HCT116 (cell line): ENCODE data around the gene DHRS9. TPM values are rescaled to one million over a fixed set of nuclear protein-coding genes. Genes with fewer than 3 reads are reported as not detected.
"Not testable (repeated sequence)": the region's sequence is repeated elsewhere in the genome, so short reads cannot be mapped to it uniquely, and the experiment has no call there.

ENCODE experiments used
- ATAC-seq: fragments of 200-7000 bp; cut with Tn5 transposase; 2 replicates; pipeline ENCODE4 v1.9.1; 2020; ENCODE audit warnings: mild to moderate bottlenecking, moderate library complexity
- BruUV-seq: library from RNA; stranded (reverse); fragments of 400-500 nt; replicated peaks from 2 replicates; lab custom pipeline; 2021; lab: Mats Ljungman, UMichigan
- CTCF ChIA-PET: fragments of 300-600 bp; sonication (Branson Sonifier 250); formaldehyde crosslinking; loops from one replicate; lab custom pipeline; 2021; ENCODE audit warnings: antibody characterized with exemption; lab: Charles Lee
- POLR2A ChIA-PET: fragments of 300-600, 350-600 bp; sonication (Branson Sonifier 250); formaldehyde crosslinking; loops from one replicate; lab custom pipeline; 2021; ENCODE audit warnings: antibody characterized with exemption; lab: Charles Lee
- RAD21 ChIA-PET, 2 experiments: fragments of 300-600 bp; sonication (Branson Sonifier 250); formaldehyde crosslinking; loops; one replicate each; lab custom pipeline; 2023; ENCODE audit warnings: low total read pairs in 2 of 2; ENCODE audit not compliant: uncharacterized antibody in 2 of 2, unreplicated experiment in 2 of 2, low non-redundant PET in 1 of 2; lab: Charles Lee
- DNase-seq: peaks from one replicate; pipeline ENCODE4 v3.0.0-alpha.2; 2010; ENCODE audit warnings: low read depth, low spot score
- H2AFZ ChIP-seq: fragments of 200-600 bp; shearing (Covaris generic), sonication (generic); 2 replicates; pipeline ENCODE4 v1.6.1; 2017; ENCODE audit warnings: low read depth, mixed run types, mixed read lengths, antibody characterized with exemption, low read length; ENCODE audit not compliant: poor library complexity, severe bottlenecking
- H3K27ac ChIP-seq: 2 replicates; pipeline ENCODE4 v1.5.1; 2012; ENCODE audit warnings: low read depth, low read length
- H3K27me3 ChIP-seq: fragments of 200-600 bp; sonication (generic); 2 replicates; pipeline ENCODE4 v1.6.1; 2016; ENCODE audit warnings: mixed run types, low read length, mixed read lengths; ENCODE audit not compliant: insufficient read depth
- H3K36me3 ChIP-seq, 2 experiments: fragments of 200-500 bp in 1 of 2; fragments of 200-600 bp in 1 of 2; sonication (Bioruptor generic) in 1 of 2; sonication (generic) in 1 of 2; 2 replicates each; pipeline versions ENCODE4 v1.5.1 to v1.6.1; 2014 to 2016; ENCODE audit warnings: low read length in 2 of 2, inconsistent platforms in 1 of 2, mixed read lengths in 1 of 2, mixed run types in 1 of 2; ENCODE audit not compliant: insufficient read depth in 2 of 2, control insufficient read depth in 1 of 2
- H3K4me1 ChIP-seq, 2 experiments: fragments of 200-600 bp in 1 of 2; sonication (generic) in 1 of 2; 2 replicates each; pipeline versions ENCODE4 v1.5.1 to v1.6.1; 2012 to 2017; ENCODE audit warnings: low read length in 2 of 2, inconsistent platforms in 1 of 2, mild to moderate bottlenecking in 1 of 2, mixed read lengths in 1 of 2, mixed run types in 1 of 2, moderate library complexity in 1 of 2; ENCODE audit not compliant: insufficient read depth in 2 of 2, control insufficient read depth in 1 of 2
- H3K4me2 ChIP-seq: fragments of 200-600 bp; sonication (generic); 2 replicates; pipeline ENCODE4 v1.6.1; 2017; ENCODE audit warnings: mixed run types, low read length, mixed read lengths
- H3K4me3 ChIP-seq, 2 experiments: fragments of 200-600 bp in 1 of 2; sonication (generic) in 1 of 2; replicated peaks in 1 of 2; 2 replicates each; pipeline ENCODE4 v1.5.1; 2011 to 2016; ENCODE audit warnings: low read length in 2 of 2, control low read depth in 1 of 2, low read depth in 1 of 2, mild to moderate bottlenecking in 1 of 2, mixed read lengths in 1 of 2, mixed run types in 1 of 2
- H3K79me2 ChIP-seq: fragments of 200-600 bp; sonication (generic); 2 replicates; pipeline ENCODE4 v1.6.1; 2017; ENCODE audit warnings: mild to moderate bottlenecking, mixed run types, low read length, moderate library complexity, mixed read lengths; ENCODE audit not compliant: insufficient read depth
- H3K9ac ChIP-seq: fragments of 200-600 bp; sonication (generic); 2 replicates; pipeline ENCODE4 v1.6.1; 2016; ENCODE audit warnings: low read length, mixed read lengths
- H3K9me2 ChIP-seq: fragments of 200-600 bp; sonication (generic), shearing (Covaris generic); 2 replicates; pipeline ENCODE4 v1.6.1; 2017; ENCODE audit warnings: mixed run types, mild to moderate bottlenecking, moderate library complexity; ENCODE audit not compliant: insufficient read depth
- H3K9me3 ChIP-seq, 2 experiments: fragments of 200-500 bp in 1 of 2; fragments of 200-600 bp in 1 of 2; sonication (Bioruptor generic) in 1 of 2; sonication (generic) in 1 of 2; 2 replicates each; pipeline ENCODE4 v1.6.1; 2014 to 2017; ENCODE audit warnings: low read length in 2 of 2, mixed read lengths in 2 of 2, inconsistent platforms in 1 of 2, low read depth in 1 of 2, mild to moderate bottlenecking in 1 of 2, mixed run types in 1 of 2, moderate library complexity in 1 of 2; ENCODE audit not compliant: control insufficient read depth in 1 of 2, insufficient read depth in 1 of 2
- H4K20me1 ChIP-seq: fragments of 200-600 bp; sonication (generic), shearing (Covaris generic); 2 replicates; pipeline ENCODE4 v1.6.1; 2017; ENCODE audit warnings: mixed run types, mild to moderate bottlenecking, moderate library complexity; ENCODE audit not compliant: insufficient read depth
- CBX3 ChIP-seq: IDR thresholded peaks from 2 replicates; pipeline ENCODE4 v1.6.1; 2012; ENCODE audit warnings: low read depth
- EGR1 ChIP-seq: IDR thresholded peaks from 2 replicates; pipeline ENCODE4 v1.6.1; 2012; ENCODE audit warnings: low read depth
- EZH2 ChIP-seq: fragments of 200-600 bp; sonication (generic); IDR thresholded peaks from 2 replicates; pipeline ENCODE4 v1.6.1; 2017; ENCODE audit warnings: antibody characterized with exemption, mixed run types
- EZH2phosphoT487 ChIP-seq: fragments of 200-600 bp; IDR thresholded peaks from 2 replicates; pipeline ENCODE4 v1.6.1; 2018; ENCODE audit warnings: antibody characterized with exemption, borderline replicate concordance
- FOSL1 ChIP-seq: IDR thresholded peaks from 2 replicates; pipeline ENCODE4 v1.6.1; 2012; ENCODE audit warnings: low read depth
- RAD21 ChIP-seq: IDR thresholded peaks from 2 replicates; pipeline ENCODE4 v1.6.1; 2012; ENCODE audit warnings: low read depth, mild to moderate bottlenecking
- TCF7L2 ChIP-seq: IDR thresholded peaks from 2 replicates; pipeline ENCODE4 v1.7.0; 2011; ENCODE audit warnings: borderline replicate concordance, inconsistent platforms; ENCODE audit not compliant: insufficient read depth, insufficient read length; ENCODE audit errors: extremely low read depth
- YY1 ChIP-seq: IDR thresholded peaks from 2 replicates; pipeline ENCODE4 v1.6.1; 2011; ENCODE audit warnings: low read length, low read depth, moderate library complexity, mild to moderate bottlenecking; ENCODE audit not compliant: insufficient replicate concordance; ENCODE audit errors: extremely low read depth
- ZFX ChIP-seq: fragments of 450-650 bp; IDR thresholded peaks from 2 replicates; pipeline ENCODE4 v1.6.1; 2017
- ZNF274 ChIP-seq: fragments of 200-500 bp; sonication (Bioruptor generic); IDR thresholded peaks from 2 replicates; pipeline ENCODE4 v1.6.1; 2014; ENCODE audit warnings: mild to moderate bottlenecking, low read depth, low read length, inconsistent platforms
- intact Hi-C: fragments of 100-400 bp; cut with micrococcal nuclease; formaldehyde crosslinking; loops from 2 replicates; pipeline ENCODE4 v1.10.0; 2022
- total RNA-seq: library from RNA; stranded (reverse); gene quantifications from one replicate; pipeline ENCODE4 v1.2.1, GENCODE V29; 2021; ENCODE audit not compliant: unreplicated experiment
- TF ChIP-seq, protein P1 (sequence below): IDR thresholded peaks from 2 replicates; pipeline ENCODE4 v1.6.1; 2012
- TF ChIP-seq, protein P2 (sequence below): IDR thresholded peaks from 2 replicates; pipeline ENCODE4 v1.6.1; 2012
- TF ChIP-seq, protein P3 (sequence below): IDR thresholded peaks from 2 replicates; pipeline ENCODE4 v1.6.1; 2011; ENCODE audit warnings: mild to moderate bottlenecking, low read length, moderate library complexity; ENCODE audit not compliant: insufficient replicate concordance; ENCODE audit errors: extremely low read depth

DHRS9 gene
- total RNA-seq, 1 experiment from 2014 or later = 0.15 TPM

DNA sequence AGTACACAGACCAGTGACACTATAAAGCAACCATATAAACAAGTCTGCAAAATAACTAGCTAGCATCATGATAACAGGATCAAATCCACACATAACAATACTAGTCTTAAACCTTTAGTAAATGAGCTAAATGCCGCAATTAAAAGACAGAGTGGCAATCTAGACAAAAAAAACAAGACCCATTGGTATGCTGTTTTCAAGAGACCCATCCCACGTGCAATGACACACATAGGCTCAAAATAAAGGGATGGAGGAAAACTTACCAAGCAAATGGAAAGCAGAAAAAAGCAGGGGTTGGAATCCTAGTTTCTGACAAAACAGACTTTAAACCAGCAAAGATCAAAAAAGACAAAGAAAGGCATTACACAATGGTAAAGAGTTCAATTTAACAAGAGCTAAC is 14.8 kb upstream of the DHRS9 start:
- H3K36me3 ChIP-seq, H4K20me1 ChIP-seq, H3K4me1 ChIP-seq, DNase-seq, H3K27ac ChIP-seq, CTCF ChIA-PET, H3K4me3 ChIP-seq, H3K9me2 ChIP-seq, RAD21 ChIA-PET, POLR2A ChIA-PET, BruUV-seq, H3K4me2 ChIP-seq, H2AFZ ChIP-seq, H3K9ac ChIP-seq, H3K9me3 ChIP-seq, H3K27me3 ChIP-seq, ATAC-seq, intact Hi-C loops, H3K79me2 ChIP-seq: not testable (repeated sequence)

DNA sequence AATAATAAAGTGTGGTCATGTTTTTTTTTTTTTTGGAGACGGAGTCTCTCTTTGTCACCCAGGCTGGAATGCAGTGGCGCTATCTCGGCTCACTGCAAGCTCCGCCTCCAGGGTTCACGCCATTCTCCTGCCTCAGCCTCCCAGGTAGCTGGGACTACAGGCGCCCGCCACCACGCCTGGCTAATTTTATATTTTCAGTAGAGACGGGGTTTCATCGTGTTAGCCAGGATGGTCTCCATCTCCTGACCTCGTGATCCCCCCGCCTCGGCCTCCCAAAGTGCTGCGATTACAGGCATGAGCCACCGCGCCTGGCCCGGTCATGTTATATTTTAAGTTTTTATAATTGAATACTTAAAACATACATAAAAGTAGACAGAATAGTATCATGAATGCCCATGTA is 5.2 kb upstream of the DHRS9 start:
- H3K4me2 ChIP-seq, intact Hi-C loops, H3K79me2 ChIP-seq, DNase-seq, H3K9me2 ChIP-seq, POLR2A ChIA-PET, H3K4me1 ChIP-seq, H3K9ac ChIP-seq, H2AFZ ChIP-seq, H3K27ac ChIP-seq, H3K27me3 ChIP-seq, H4K20me1 ChIP-seq, H3K36me3 ChIP-seq, H3K9me3 ChIP-seq, ATAC-seq, RAD21 ChIA-PET, BruUV-seq, H3K4me3 ChIP-seq: not testable (repeated sequence)
- CTCF ChIA-PET = interaction anchor here (0.6 kb wide), 1 partner anchor 9 kb away, joined by 5 read pairs; no protein-coding TSS in a partner anchor

DNA sequence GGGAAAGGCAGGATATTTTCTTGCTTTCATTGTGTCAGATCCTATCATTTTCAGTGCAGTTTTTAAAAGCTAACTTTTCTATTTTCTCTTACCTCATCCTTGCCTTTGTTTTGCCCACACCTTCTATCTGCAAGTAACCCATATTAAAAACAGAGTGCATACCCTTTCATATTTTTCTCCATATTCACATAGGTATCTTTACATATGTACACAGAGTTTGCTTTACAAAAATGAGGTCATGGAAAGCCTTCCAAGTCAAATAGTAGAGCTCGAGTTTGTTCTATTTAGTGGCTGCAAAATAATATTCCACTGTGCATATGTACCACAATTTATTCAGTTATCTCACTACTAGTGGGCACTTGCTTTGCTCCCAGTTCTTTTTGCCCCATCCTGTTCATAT is 3.9 kb upstream of the DHRS9 start:
- H3K4me1 ChIP-seq = peaks cover 3 to 17% of the 10 kb centered on the region in 2 experiments; a peak in 3 of 4 replicates
- CTCF ChIA-PET = no interaction called here
- POLR2A ChIA-PET = no interaction called here
- H3K9me3 ChIP-seq = no peaks in the 10 kb centered on the region
- H2AFZ ChIP-seq = no peak overlapping the region
- RAD21 ChIA-PET = no interaction called here
- H3K9me2 ChIP-seq = no peaks in the 10 kb centered on the region
- DNase-seq (no peak), ATAC-seq (no peak)
- no peak overlapping the region for H3K4me3 ChIP-seq
- no peaks in the 10 kb centered on the region for H4K20me1 ChIP-seq
- H3K36me3 ChIP-seq = no peaks in the 10 kb centered on the region
- H3K9ac ChIP-seq = no peak overlapping the region
- H3K27ac ChIP-seq = no peak overlapping the region
- BruUV-seq = no TSS peak
- H3K27me3 ChIP-seq = no peaks in the 10 kb centered on the region
- H3K79me2 ChIP-seq = no peaks in the 10 kb centered on the region
- H3K4me2 ChIP-seq = no peak overlapping the region
- intact Hi-C loops = no loop called here
- TF ChIP-seq EGR1 = no peak
- no peak for TF ChIP-seq RAD21
- no peak for TF ChIP-seq ZFX
- no peak for TF ChIP-seq EZH2phosphoT487
- TF ChIP-seq, protein P1, sequence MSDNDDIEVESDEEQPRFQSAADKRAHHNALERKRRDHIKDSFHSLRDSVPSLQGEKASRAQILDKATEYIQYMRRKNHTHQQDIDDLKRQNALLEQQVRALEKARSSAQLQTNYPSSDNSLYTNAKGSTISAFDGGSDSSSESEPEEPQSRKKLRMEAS = no peak
- TF ChIP-seq EZH2 = no peak
- TF ChIP-seq YY1 = no peak
- TF ChIP-seq FOSL1 = no peak
- TF ChIP-seq, protein P2, sequence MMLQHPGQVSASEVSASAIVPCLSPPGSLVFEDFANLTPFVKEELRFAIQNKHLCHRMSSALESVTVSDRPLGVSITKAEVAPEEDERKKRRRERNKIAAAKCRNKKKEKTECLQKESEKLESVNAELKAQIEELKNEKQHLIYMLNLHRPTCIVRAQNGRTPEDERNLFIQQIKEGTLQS = no peak
- no peak for TF ChIP-seq CBX3
- TF ChIP-seq, protein P3, sequence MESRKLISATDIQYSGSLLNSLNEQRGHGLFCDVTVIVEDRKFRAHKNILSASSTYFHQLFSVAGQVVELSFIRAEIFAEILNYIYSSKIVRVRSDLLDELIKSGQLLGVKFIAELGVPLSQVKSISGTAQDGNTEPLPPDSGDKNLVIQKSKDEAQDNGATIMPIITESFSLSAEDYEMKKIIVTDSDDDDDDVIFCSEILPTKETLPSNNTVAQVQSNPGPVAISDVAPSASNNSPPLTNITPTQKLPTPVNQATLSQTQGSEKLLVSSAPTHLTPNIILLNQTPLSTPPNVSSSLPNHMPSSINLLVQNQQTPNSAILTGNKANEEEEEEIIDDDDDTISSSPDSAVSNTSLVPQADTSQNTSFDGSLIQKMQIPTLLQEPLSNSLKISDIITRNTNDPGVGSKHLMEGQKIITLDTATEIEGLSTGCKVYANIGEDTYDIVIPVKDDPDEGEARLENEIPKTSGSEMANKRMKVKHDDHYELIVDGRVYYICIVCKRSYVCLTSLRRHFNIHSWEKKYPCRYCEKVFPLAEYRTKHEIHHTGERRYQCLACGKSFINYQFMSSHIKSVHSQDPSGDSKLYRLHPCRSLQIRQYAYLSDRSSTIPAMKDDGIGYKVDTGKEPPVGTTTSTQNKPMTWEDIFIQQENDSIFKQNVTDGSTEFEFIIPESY = no peak
- TF ChIP-seq ZNF274 = no peak
- no peak for TF ChIP-seq TCF7L2
